GM12801 (cell line): ENCODE measurements around the gene PTTG2.

Source experiments
- TF ChIP-seq, protein P1 (sequence below): IDR thresholded peaks from one replicate; pipeline ENCODE4 v1.5.1; 2011; ENCODE audit warnings: control low read depth; ENCODE audit not compliant: insufficient read length; ENCODE audit errors: extremely low read depth

The PTTG2 gene

DNA sequence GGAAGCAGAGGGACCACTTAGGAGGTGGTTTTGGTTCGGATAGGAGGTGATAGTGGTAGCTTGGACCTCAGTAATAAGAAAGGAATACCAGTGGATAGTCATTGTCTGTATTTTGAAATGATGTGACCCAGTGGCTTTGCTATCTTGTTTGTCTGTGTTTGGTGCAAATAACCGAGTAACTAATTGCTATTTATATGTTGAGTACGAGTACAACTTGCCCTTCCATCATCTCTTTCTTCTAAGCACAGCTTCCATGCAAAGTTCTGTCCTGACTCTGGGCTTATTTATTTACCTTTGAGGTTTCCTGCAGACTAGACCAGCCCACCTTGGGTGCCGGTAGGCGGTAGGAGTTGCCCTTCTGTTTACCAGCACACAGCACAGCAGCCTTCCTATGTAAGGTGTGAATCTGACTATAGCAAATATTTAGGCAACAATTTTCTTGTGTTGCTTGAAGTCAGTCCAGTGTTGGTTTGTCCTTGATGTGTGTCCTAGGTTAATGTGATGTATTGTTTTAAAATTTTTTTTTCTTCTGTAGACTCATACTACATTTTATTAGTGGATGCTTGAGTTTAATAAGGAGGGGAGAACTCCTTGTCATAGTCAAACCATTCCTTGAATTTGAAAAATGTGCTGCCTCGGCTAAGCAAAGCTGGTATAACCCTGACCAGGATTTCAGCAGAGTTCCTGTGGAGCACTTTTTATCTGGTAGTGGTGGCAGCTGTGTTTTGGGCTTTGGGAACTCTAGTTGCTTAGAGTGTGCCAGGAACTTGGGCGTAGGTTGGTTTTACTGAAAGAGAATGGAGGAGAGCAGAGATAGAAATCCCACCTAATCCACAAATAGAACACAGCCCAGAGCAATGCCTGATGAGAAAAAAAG is 21.9 kb downstream of the PTTG2 start:
- TF ChIP-seq, protein P1, sequence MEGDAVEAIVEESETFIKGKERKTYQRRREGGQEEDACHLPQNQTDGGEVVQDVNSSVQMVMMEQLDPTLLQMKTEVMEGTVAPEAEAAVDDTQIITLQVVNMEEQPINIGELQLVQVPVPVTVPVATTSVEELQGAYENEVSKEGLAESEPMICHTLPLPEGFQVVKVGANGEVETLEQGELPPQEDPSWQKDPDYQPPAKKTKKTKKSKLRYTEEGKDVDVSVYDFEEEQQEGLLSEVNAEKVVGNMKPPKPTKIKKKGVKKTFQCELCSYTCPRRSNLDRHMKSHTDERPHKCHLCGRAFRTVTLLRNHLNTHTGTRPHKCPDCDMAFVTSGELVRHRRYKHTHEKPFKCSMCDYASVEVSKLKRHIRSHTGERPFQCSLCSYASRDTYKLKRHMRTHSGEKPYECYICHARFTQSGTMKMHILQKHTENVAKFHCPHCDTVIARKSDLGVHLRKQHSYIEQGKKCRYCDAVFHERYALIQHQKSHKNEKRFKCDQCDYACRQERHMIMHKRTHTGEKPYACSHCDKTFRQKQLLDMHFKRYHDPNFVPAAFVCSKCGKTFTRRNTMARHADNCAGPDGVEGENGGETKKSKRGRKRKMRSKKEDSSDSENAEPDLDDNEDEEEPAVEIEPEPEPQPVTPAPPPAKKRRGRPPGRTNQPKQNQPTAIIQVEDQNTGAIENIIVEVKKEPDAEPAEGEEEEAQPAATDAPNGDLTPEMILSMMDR = no peak

DNA sequence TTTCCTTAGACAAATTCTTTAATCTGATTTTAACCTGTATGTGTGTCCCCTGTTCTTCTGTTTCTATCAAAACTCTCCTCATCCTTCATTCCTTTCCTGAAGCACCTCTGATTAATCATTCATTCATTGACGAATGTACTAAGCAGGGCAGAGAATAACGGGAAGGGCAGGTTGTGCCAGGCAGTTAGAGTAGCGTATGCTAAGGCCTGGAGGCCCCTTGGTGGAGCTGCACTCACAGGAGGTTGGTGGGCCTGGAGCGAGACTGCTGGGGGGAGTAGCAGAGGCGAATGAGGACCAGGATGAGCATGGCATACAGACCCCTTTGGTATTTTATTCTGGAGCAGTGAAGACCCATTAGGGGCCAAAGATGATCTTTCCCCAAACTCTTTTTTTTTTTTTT is 22.5 kb downstream of the PTTG2 start:
- TF ChIP-seq, protein P1 = no peak

DNA sequence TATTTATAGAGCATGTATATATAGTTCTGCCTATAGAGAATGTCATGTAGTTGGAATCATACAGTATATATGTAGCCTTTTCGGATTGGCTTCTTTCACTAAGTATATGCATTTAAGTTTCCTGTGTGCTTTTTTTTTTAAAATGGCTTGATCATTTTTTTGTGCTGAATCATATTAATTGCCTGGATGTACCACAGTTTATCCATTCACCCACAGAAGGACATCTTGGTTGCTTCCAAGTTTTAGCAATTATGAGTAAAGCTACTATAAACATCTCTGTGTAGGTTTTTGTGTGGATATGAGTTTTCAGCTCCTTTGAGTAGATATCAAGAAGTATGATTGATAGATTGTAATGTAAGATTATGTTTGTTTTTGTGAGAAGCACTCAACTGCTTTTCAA is 23.8 kb downstream of the PTTG2 start:
- TF ChIP-seq, protein P1 = no peak

DNA sequence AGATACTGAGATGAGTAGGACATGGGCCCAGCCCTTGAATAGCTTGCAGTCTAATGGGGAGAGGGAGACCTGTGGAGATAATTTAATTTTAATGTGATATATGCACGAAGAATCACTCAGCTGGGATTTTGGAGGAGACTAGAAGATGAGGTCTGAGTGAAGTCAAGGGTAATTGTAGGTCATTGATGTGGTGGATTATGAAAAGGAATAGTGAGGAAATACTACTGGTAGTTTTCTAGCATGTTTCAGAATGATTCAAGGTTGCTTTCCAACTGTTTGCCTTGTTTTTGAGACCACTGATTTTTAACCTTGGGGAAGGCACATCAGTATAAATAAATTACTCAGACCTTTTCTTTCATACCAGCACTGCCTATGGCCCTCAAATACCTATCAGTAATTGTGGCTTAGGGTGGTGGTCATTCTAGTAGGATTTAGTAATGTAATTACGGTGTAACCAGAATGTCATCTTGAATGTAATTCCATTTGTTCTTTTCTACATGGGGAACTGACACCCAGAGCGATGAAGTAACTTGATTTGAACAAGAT is 25.6 kb downstream of the PTTG2 start:
- TF ChIP-seq, protein P1 = no peak

DNA sequence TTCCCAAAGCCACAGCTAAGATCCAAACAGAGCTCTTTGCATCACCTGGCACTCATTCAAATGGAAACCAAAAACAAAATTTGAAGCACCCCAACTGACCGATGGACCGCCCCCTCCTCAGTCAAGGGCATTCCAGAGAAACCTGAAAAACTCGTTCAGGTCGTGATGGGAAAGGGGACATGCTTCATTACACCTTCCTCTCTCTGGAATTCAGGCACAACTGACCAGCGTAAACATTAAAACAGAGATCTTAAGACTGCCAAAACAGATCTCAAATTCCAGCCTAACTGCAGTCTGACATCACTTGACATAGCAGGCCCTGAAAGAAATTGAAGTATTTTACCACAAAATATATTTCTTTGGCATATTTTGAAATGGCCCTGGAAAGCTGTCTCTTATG is 28.5 kb downstream of the PTTG2 start:
- TF ChIP-seq, protein P1 = no peak

DNA sequence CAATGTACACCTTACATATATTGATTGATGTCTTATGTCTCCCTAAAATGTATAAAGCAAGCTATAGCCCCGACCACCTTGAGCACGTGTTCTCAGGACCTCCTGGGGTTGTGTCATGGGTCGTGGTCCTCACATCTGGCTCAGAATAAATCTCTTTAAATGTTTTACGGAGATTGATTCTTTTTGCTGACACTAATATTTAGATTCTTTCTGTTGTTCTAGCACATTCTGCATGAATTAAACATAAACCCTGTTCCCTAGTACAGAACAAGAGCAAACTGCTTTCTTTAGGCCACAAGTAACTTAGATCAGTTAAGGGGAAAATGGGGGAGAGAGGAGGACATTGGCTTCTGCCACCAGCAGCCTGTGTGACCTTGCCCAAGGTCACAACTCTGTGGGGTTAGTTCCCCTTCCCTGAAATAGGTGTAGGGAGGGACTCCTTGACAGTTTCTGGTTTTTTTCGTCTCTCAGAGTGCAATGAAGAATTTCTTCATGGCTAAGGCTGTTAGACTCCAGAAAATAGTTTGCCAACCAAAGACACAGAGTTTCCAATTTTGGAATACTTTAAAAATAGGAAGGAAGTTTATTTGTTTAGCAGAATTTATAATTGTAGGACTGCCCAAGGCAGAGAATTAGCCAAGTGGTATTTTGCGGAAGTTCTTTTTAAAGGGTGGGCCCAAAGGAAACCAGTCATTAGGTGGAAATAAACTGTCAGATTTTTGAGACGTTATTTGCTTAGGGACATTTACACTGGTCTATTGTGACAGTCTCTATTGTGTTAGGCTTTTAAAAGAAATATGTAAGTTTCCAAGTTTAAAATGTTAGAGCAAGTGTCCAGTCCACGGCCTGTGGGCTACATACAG is 29.4 kb downstream of the PTTG2 start:
- TF ChIP-seq, protein P1 = no peak

DNA sequence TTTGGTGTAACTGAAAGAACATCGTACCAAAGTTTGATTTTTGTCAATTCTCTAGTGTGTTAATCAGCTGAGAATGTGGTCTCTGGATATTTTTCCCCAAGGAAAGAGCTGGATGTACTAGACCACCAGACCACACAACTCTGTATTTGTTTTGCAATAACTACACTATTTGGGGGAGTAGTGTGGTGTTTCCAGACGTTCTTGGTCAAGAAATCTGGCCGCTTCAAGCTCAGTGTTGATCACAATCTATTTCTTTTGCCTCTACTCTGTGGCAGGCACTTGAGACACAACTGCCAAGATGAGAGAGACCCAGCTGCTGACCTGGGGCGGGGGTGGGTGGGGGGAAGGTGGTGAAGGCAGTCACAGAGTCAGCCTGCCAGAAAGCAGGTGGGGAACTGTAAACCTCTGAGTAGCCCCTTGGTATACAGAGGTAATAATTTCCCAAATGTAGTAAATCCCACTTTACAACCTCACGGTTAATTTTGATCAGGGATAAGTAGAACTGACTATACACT is 30.6 kb downstream of the PTTG2 start:
- TF ChIP-seq, protein P1 = no peak
